IMR-90 (cell line): ENCODE measurements around the gene OPTC. TPM values are rescaled to one million over a fixed set of nuclear protein-coding genes. Genes with fewer than 3 reads are reported as not detected.

Experiments
- ATAC-seq: fragments of 200-7000 bp; cut with Tn5 transposase; 2 replicates; pipeline ENCODE4 v1.9.1; 2020; ENCODE audit warnings: low read depth, mild to moderate bottlenecking, moderate library complexity
- BruUV-seq: library from RNA; stranded (reverse); fragments of 400-500 nt; replicated peaks from 2 replicates; lab custom pipeline; 2021; lab: Mats Ljungman, UMichigan
- CTCF ChIA-PET: fragments of 300-600 bp; formaldehyde crosslinking; extraction: SDS; loops from one replicate; lab custom pipeline; 2021; ENCODE audit warnings: antibody characterized with exemption; lab: Yijun Ruan, JAX
- POLR2A ChIA-PET: fragments of 300-600 bp; sonication (Branson Sonifier 250); formaldehyde crosslinking; loops from one replicate; lab custom pipeline; 2022; ENCODE audit warnings: antibody characterized with exemption; ENCODE audit not compliant: unreplicated experiment; lab: Charles Lee
- DNase-seq: peaks from one replicate; pipeline ENCODE4 v3.0.0; 2013
- H2AFZ ChIP-seq: replicated peaks from 2 replicates; pipeline ENCODE3; 2013; ENCODE audit warnings: low read length, mild to moderate bottlenecking; ENCODE audit not compliant: poor library complexity
- H2AK5ac ChIP-seq: 2 replicates; pipeline ENCODE4 v1.6.1; 2013; ENCODE audit warnings: low read depth, low read length, inconsistent platforms
- H2AK9ac ChIP-seq: replicated peaks from 2 replicates; pipeline ENCODE3; 2013; ENCODE audit warnings: mild to moderate bottlenecking, low read depth, low read length, moderate library complexity; ENCODE audit not compliant: poor library complexity
- H2BK120ac ChIP-seq: 2 replicates; pipeline ENCODE4 v1.6.1; 2013; ENCODE audit warnings: low read depth, low read length, inconsistent platforms
- H2BK15ac ChIP-seq: 3 replicates; pipeline ENCODE4 v1.6.1; 2013; ENCODE audit warnings: low read depth, low read length, inconsistent platforms
- H2BK20ac ChIP-seq: 2 replicates; pipeline ENCODE4 v1.6.1; 2013; ENCODE audit warnings: low read depth, mild to moderate bottlenecking, inconsistent platforms, low read length, moderate library complexity
- H2BK5ac ChIP-seq: 2 replicates; pipeline ENCODE4 v1.6.1; 2013; ENCODE audit warnings: mild to moderate bottlenecking, low read depth, low read length, inconsistent platforms; ENCODE audit not compliant: poor library complexity, severe bottlenecking
- H3K14ac ChIP-seq: replicated peaks from 2 replicates; pipeline ENCODE4 v1.6.1; 2013; ENCODE audit warnings: low read depth, low read length, inconsistent platforms
- H3K18ac ChIP-seq: 2 replicates; pipeline ENCODE4 v1.6.1; 2013; ENCODE audit warnings: low read depth, low read length, control low read depth
- H3K23ac ChIP-seq: 2 replicates; pipeline ENCODE4 v1.6.1; 2013; ENCODE audit warnings: low read depth, low read length, inconsistent platforms
- H3K27ac ChIP-seq: 2 replicates; pipeline ENCODE4 v1.5.1; 2013; ENCODE audit warnings: mild to moderate bottlenecking, control low read depth, low read length; ENCODE audit not compliant: insufficient read depth
- H3K27me3 ChIP-seq: 2 replicates; pipeline ENCODE4 v1.6.1; 2013; ENCODE audit warnings: low read length; ENCODE audit not compliant: control insufficient read depth, insufficient read depth
- H3K36me3 ChIP-seq: 2 replicates; pipeline ENCODE4 v1.6.1; 2013; ENCODE audit warnings: low read length, mixed read lengths; ENCODE audit not compliant: control insufficient read depth, insufficient read depth
- H3K4ac ChIP-seq: 2 replicates; pipeline ENCODE4 v1.6.1; 2013; ENCODE audit warnings: low read depth, low read length, inconsistent platforms
- H3K4me1 ChIP-seq: 2 replicates; pipeline ENCODE4 v1.6.1; 2013; ENCODE audit warnings: low read length, mixed read lengths; ENCODE audit not compliant: control insufficient read depth, insufficient read depth
- H3K4me2 ChIP-seq: 2 replicates; pipeline ENCODE4 v1.6.1; 2013; ENCODE audit warnings: low read depth, mild to moderate bottlenecking, control low read depth, low read length, moderate library complexity
- H3K4me3 ChIP-seq: 2 replicates; pipeline ENCODE4 v1.5.1; 2013; ENCODE audit warnings: low read depth, mild to moderate bottlenecking, control low read depth, low read length, moderate library complexity; ENCODE audit not compliant: insufficient read depth
- H3K56ac ChIP-seq: 2 replicates; pipeline ENCODE4 v1.6.1; 2013; ENCODE audit warnings: low read length, inconsistent platforms; ENCODE audit not compliant: insufficient read depth; ENCODE audit errors: extremely low read depth
- H3K79me1 ChIP-seq, 2 experiments: 2 replicates each; pipeline ENCODE4 v1.6.1; 2013; ENCODE audit warnings: low read length in 2 of 2, inconsistent platforms in 1 of 2, low read depth in 1 of 2
- H3K9ac ChIP-seq: 2 replicates; pipeline ENCODE4 v1.6.1; 2013; ENCODE audit warnings: low read depth, low read length, control low read depth
- H3K9me1 ChIP-seq: 2 replicates; pipeline ENCODE4 v1.6.1; 2013; ENCODE audit warnings: low read length, inconsistent platforms; ENCODE audit not compliant: insufficient read depth
- H3K9me3 ChIP-seq: 2 replicates; pipeline ENCODE4 v1.6.1; 2013; ENCODE audit warnings: low read length; ENCODE audit not compliant: control insufficient read depth, insufficient read depth
- H4K20me1 ChIP-seq: 2 replicates; pipeline ENCODE4 v1.6.1; 2013; ENCODE audit warnings: low read length, inconsistent platforms; ENCODE audit not compliant: insufficient read depth
- H4K5ac ChIP-seq: 2 replicates; pipeline ENCODE4 v1.6.1; 2013; ENCODE audit warnings: mild to moderate bottlenecking, low read depth, low read length, control low read depth
- H4K8ac ChIP-seq, 2 experiments: 2 replicates each; pipeline ENCODE4 v1.6.1; 2013; ENCODE audit warnings: low read depth in 2 of 2, low read length in 2 of 2, control low read depth in 1 of 2, inconsistent platforms in 1 of 2
- H4K91ac ChIP-seq: 2 replicates; pipeline ENCODE4 v1.6.1; 2013; ENCODE audit warnings: low read depth, low read length, inconsistent platforms; ENCODE audit not compliant: insufficient read depth
- CEBPB ChIP-seq: IDR thresholded peaks from 2 replicates; pipeline ENCODE4 v1.6.1; 2012; ENCODE audit warnings: low read depth, low read length, improper control_type of control experiment
- CHD1 ChIP-seq: IDR thresholded peaks from 2 replicates; pipeline ENCODE4 v1.6.1; 2012; ENCODE audit warnings: low read depth, low read length, improper control_type of control experiment
- CTCF ChIP-seq: conservative IDR thresholded peaks from 2 replicates; pipeline ENCODE4 v1.5.1; 2012; ENCODE audit warnings: mild to moderate bottlenecking, low read depth, low read length, improper control_type of control experiment
- ELK1 ChIP-seq: fragments of 150-350 bp; IDR thresholded peaks from 2 replicates; pipeline ENCODE4 v1.6.1; 2016; ENCODE audit warnings: low read depth, mild to moderate bottlenecking, low read length, moderate library complexity, borderline replicate concordance
- MAZ ChIP-seq: IDR thresholded peaks from 2 replicates; pipeline ENCODE4 v1.6.1; 2012; ENCODE audit warnings: low read depth, mild to moderate bottlenecking, low read length, improper control_type of control experiment, moderate library complexity, borderline replicate concordance
- POLR2A ChIP-seq: IDR thresholded peaks from 2 replicates; pipeline ENCODE4 v1.6.1; 2012; ENCODE audit warnings: mild to moderate bottlenecking, low read depth, low read length
- RAD21 ChIP-seq: IDR thresholded peaks from 2 replicates; pipeline ENCODE4 v1.6.1; 2012; ENCODE audit warnings: low read length, improper control_type of control experiment
- RCOR1 ChIP-seq: IDR thresholded peaks from 2 replicates; pipeline ENCODE4 v1.6.1; 2012; ENCODE audit warnings: mild to moderate bottlenecking, low read length, improper control_type of control experiment; ENCODE audit not compliant: insufficient replicate concordance
- RFX5 ChIP-seq: IDR thresholded peaks from 2 replicates; pipeline ENCODE4 v1.8.0; 2012; ENCODE audit warnings: low read depth, mild to moderate bottlenecking, low read length, moderate library complexity
- SMC3 ChIP-seq: fragments of 150-350 bp; IDR thresholded peaks from 2 replicates; pipeline ENCODE4 v1.6.1; 2016; ENCODE audit warnings: low read depth, mild to moderate bottlenecking, antibody characterized with exemption, low read length, moderate library complexity
- WGBS, 2 experiments: methylation state at CpG; one replicate each; pipeline versions ENCODE4 v1.1.5 to v1.1.7; 2013; ENCODE audit warnings: missing lambda C conversion rate in 2 of 2; ENCODE audit not compliant: insufficient read length in 1 of 2; ENCODE audit errors: extremely low coverage in 2 of 2; 5-methylcytosine and 5-hydroxymethylcytosine counted together
- dilution Hi-C: fragments of 300-500 bp; cut with HindIII; formaldehyde crosslinking; loops from one replicate; pipeline ENCODE4 v1.14.3; 2018; ENCODE audit warnings: low sequenced_read_pairs; ENCODE audit not compliant: unreplicated experiment
- in situ Hi-C: fragments of 300-500 bp; cut with MboI; formaldehyde crosslinking; loops from 3 replicates; pipeline ENCODE4 v1.14.3; 2019; ENCODE audit warnings: low sequenced_read_pairs, inconsistent platforms, mixed read lengths
- intact Hi-C: fragments of 100-400 bp; cut with micrococcal nuclease; formaldehyde crosslinking; loops from 2 replicates; pipeline ENCODE4 v1.10.0; 2022
- polyA plus RNA-seq, 3 experiments: library from polyadenylated mRNA; depleted of rRNA; stranded (reverse); fragments of >200 nt; gene quantifications; 2 replicates each; pipeline ENCODE4 v1.2.3, GENCODE V29; 2012; ENCODE audit warnings: low replicate concordance in 1 of 3
- total RNA-seq: library from RNA; depleted of rRNA; stranded (reverse); fragments of >200 nt; gene quantifications from 2 replicates; pipeline ENCODE4 v1.2.3, GENCODE V29; 2012

OPTC gene
- total and polyA plus RNA-seq, 2 of the 4 experiments (the other 2 are of a cell fraction): not detected

- H4K20me1 ChIP-seq: no peaks in the 10 kb centered on the region
- H3K9ac ChIP-seq: no peak overlapping the region
- peak overlapping the region; percentile 81 for H2AFZ ChIP-seq
- WGBS, 2 experiments: no CpG with 5 or more reads among the region's 12 CpGs
- no peak overlapping the region for H3K23ac ChIP-seq
- intact Hi-C loops: loop anchor here (1.0 to 5.0 kb wide), 5 partner anchors 54 to 198 kb away; no protein-coding TSS in a partner anchor
- peak overlapping the region; percentile 93 for H2BK20ac ChIP-seq
- no peak overlapping the region for H3K4me3 ChIP-seq
- H3K18ac ChIP-seq: no peak overlapping the region
- H3K36me3 ChIP-seq: no peaks in the 10 kb centered on the region
- peak overlapping the region; percentile 98 for H2AK5ac ChIP-seq
- no peak overlapping the region for H4K5ac ChIP-seq
- ATAC-seq (peak; percentile 80), DNase-seq (peak; percentile 80)
- H4K91ac ChIP-seq: peak overlapping the region; percentile 77
- peaks cover 28% of the 10 kb centered on the region for H3K4me1 ChIP-seq
- in situ Hi-C loops: loop anchor here (5.0 kb wide), 2 partner anchors 123 to 198 kb away; partner anchors contain the start of gene ATP2B4
- H3K27me3 ChIP-seq: no peaks in the 10 kb centered on the region
- peak overlapping the region; percentile 18 for H2AK9ac ChIP-seq
- ChIA-PET CTCF (interaction anchor here (0.6 to 2.1 kb wide), 6 partner anchors 100 to 245 kb away, joined by 3 to 12 read pairs (median 3); partner anchors contain the start of gene ATP2B4), POLR2A (no interaction called here)
- peaks cover 0 to 47% of the 10 kb centered on the region in 2 experiments; a peak in 3 of 4 replicates for H3K79me1 ChIP-seq
- TF ChIP-seq MAZ (no peak), SMC3 (peak; percentile 97), CTCF (peak; percentile 83), RCOR1 (no peak), ELK1 (no peak), CHD1 (peak; percentile 55; the same call in 1 of the 2 replicates), POLR2A (peak; percentile 51; the same call in 1 of the 2 replicates), RFX5 (no peak), RAD21 (peak; percentile 89), CEBPB (no peak)
- H3K9me1 ChIP-seq: peaks cover 32% of the 10 kb centered on the region
- no peak overlapping the region; the same call in 1 of the 2 replicates for H3K27ac ChIP-seq
- BruUV-seq: no TSS peak
- H3K56ac ChIP-seq: no peak overlapping the region
- H2BK15ac ChIP-seq: peak overlapping the region; percentile 82
- H4K8ac ChIP-seq: peak overlapping the region in 1 of 2 experiments; percentile 54; a peak in 3 of 4 replicates
- no peaks in the 10 kb centered on the region for H3K9me3 ChIP-seq
- peak overlapping the region; percentile 89 for H2BK120ac ChIP-seq
- no peak overlapping the region for H3K4me2 ChIP-seq
- peak overlapping the region; percentile 86 for H3K4ac ChIP-seq
- dilution Hi-C loops: no loop called here
- peak overlapping the region; percentile 22 for H2BK5ac ChIP-seq
- H3K14ac ChIP-seq: peak overlapping the region; percentile 1; the same call in 1 of the 2 replicates
Observed at GRCh38 chr1:203504400-203505250, 10.7 kb downstream of the OPTC start.
